ENCODE data around the gene CRACDL.

Gene CRACDL

DNA sequence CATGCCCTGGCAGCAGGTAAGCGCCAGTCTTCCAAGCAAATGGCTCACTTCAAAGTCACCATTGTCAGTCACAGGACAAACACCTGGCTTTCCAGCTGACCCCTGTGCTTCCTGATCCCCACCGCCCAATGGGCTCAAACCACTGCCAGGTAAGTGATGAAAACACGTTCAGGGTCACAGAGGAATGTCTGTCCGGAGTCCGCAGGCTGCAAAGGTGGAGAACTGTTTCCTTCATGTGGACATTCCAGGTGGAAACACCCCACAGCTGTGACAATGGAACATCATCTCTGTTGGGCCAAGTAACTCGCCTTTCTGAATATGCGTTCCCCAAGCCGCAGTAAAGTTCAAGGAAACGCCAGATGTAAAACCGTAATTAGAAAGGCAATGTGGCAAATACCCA lies 86.0 kb downstream of the CRACDL start:
- no peaks in the 10 kb centered on the region for H3K36me3 ChIP-seq (replicated peaks; ENCODE audit: low read depth, low read length)
- no peaks in the 10 kb centered on the region for H3K4me1 ChIP-seq (ENCODE audit: low read length)
- H3K9ac ChIP-seq (ENCODE audit: low read length) = no peak overlapping the region
- H3K9me3 ChIP-seq (ENCODE audit: insufficient read depth, low read length) = no peaks in the 10 kb centered on the region
- H3K27me3 ChIP-seq (ENCODE audit: low read depth, low read length) = peaks cover 5% of the 10 kb centered on the region; the same call in 1 of the 2 replicates
- no peak overlapping the region for H3K4me2 ChIP-seq (ENCODE audit: low read length)
- H3K4me3 ChIP-seq (ENCODE audit: low read length) = no peak overlapping the region
- H2AFZ ChIP-seq (ENCODE audit: low read depth, low read length) = no peak overlapping the region
- no peaks in the 10 kb centered on the region for H3K79me2 ChIP-seq (ENCODE audit: low read length)
- TF ChIP-seq, protein P1, sequence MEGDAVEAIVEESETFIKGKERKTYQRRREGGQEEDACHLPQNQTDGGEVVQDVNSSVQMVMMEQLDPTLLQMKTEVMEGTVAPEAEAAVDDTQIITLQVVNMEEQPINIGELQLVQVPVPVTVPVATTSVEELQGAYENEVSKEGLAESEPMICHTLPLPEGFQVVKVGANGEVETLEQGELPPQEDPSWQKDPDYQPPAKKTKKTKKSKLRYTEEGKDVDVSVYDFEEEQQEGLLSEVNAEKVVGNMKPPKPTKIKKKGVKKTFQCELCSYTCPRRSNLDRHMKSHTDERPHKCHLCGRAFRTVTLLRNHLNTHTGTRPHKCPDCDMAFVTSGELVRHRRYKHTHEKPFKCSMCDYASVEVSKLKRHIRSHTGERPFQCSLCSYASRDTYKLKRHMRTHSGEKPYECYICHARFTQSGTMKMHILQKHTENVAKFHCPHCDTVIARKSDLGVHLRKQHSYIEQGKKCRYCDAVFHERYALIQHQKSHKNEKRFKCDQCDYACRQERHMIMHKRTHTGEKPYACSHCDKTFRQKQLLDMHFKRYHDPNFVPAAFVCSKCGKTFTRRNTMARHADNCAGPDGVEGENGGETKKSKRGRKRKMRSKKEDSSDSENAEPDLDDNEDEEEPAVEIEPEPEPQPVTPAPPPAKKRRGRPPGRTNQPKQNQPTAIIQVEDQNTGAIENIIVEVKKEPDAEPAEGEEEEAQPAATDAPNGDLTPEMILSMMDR (IDR thresholded peaks at IDR 0.05; ENCODE audit: low read depth, low read length) = no peak
- no peak for TF ChIP-seq EZH2phosphoT487 (IDR thresholded peaks at IDR 0.05; ENCODE audit: low read depth)
- no peak overlapping the region for H3K27ac ChIP-seq (ENCODE audit: low read length)
- H4K20me1 ChIP-seq (ENCODE audit: insufficient read depth, low read length) = no peaks in the 10 kb centered on the region

DNA sequence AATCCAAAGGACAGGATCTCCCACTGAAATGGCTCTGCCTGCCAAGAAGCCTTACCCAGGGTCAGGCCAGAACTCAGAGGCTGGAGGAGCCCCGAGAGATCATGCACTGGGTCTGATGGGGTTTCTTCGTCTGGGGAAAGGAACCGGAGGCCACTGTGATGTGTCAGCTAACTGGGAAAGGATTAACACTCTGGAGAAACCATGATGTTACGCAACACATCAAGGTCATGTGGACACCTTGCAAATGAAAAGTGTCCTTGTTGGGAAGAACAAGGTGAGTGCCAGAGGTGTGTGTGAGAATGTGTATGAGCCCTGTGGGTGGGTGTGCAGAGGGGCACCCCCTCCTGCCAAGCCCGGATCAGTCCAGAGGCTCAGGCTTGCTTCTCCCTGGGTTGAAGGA lies 86.9 kb downstream of the CRACDL start:
- no peak overlapping the region for H3K4me3 ChIP-seq (ENCODE audit: low read length)
- H3K36me3 ChIP-seq (replicated peaks; ENCODE audit: low read depth, low read length) = no peaks in the 10 kb centered on the region
- peaks cover 9% of the 10 kb centered on the region for H3K27me3 ChIP-seq (ENCODE audit: low read depth, low read length)
- H2AFZ ChIP-seq (ENCODE audit: low read depth, low read length) = no peak overlapping the region
- no peaks in the 10 kb centered on the region for H3K79me2 ChIP-seq (ENCODE audit: low read length)
- no peaks in the 10 kb centered on the region for H3K9me3 ChIP-seq (ENCODE audit: insufficient read depth, low read length)
- no peak overlapping the region for H3K27ac ChIP-seq (ENCODE audit: low read length)
- H4K20me1 ChIP-seq (ENCODE audit: insufficient read depth, low read length) = no peaks in the 10 kb centered on the region
- H3K9ac ChIP-seq (ENCODE audit: low read length) = no peak overlapping the region
- H3K4me2 ChIP-seq (ENCODE audit: low read length) = no peak overlapping the region
- H3K4me1 ChIP-seq (ENCODE audit: low read length) = no peaks in the 10 kb centered on the region
- no peak for TF ChIP-seq EZH2phosphoT487 (IDR thresholded peaks at IDR 0.05; ENCODE audit: low read depth)
- TF ChIP-seq, protein P1 (IDR thresholded peaks at IDR 0.05; ENCODE audit: low read depth, low read length) = no peak

DNA sequence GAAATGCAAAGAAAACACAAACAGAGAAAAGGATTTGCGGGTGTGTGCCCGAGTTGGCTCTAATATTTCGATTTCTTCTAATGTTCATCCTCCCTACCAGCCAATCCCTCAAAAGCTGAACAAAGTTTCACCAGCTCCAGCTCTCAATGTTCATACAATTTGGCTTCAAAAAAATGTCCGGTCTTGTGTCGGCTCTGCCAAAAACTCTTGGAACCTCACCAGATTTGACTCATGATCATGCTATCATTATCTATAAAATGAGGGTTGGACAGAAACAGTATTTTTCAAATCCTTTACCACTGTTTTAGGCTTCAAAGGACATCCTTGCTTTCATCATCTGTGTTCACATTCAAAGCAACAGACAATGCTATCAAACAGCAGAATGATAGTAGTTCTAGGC lies 88.2 kb downstream of the CRACDL start:
- no peak overlapping the region for H3K4me3 ChIP-seq (ENCODE audit: low read length)
- TF ChIP-seq, protein P1 (IDR thresholded peaks at IDR 0.05; ENCODE audit: low read depth, low read length) = no peak
- no peak for TF ChIP-seq EZH2phosphoT487 (IDR thresholded peaks at IDR 0.05; ENCODE audit: low read depth)
- no peaks in the 10 kb centered on the region for H3K36me3 ChIP-seq (replicated peaks; ENCODE audit: low read depth, low read length)
- H4K20me1 ChIP-seq (ENCODE audit: insufficient read depth, low read length) = no peaks in the 10 kb centered on the region
- no peak overlapping the region for H3K9ac ChIP-seq (ENCODE audit: low read length)
- no peak overlapping the region for H2AFZ ChIP-seq (ENCODE audit: low read depth, low read length)
- no peaks in the 10 kb centered on the region for H3K4me1 ChIP-seq (ENCODE audit: low read length)
- H3K79me2 ChIP-seq (ENCODE audit: low read length) = no peaks in the 10 kb centered on the region
- no peaks in the 10 kb centered on the region for H3K9me3 ChIP-seq (ENCODE audit: insufficient read depth, low read length)
- H3K27ac ChIP-seq (ENCODE audit: low read length) = no peak overlapping the region
- H3K4me2 ChIP-seq (ENCODE audit: low read length) = no peak overlapping the region
- peaks cover 9% of the 10 kb centered on the region for H3K27me3 ChIP-seq (ENCODE audit: low read depth, low read length)

DNA sequence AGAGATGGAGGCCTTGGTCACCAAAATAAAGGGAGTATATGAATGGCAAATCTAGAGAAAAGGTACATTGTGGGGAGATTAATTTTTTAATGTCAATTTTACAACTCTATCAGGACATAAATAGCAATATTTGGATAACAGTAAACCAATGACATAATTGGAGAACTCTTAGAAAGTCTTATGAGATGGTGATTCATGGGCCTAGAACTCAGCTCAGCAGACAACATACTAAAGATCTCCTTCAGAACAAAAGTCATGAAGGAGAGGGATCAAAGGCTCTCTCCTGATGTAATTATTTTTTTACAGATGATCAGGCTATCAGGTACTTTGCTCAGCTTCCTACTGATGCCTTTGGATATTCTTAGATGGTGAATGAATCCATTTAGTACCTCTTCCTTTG lies 90.0 kb downstream of the CRACDL start:
- Histone ChIP-seq H3K4me2 (ENCODE audit: low read length) (no peak overlapping the region), H3K36me3 (replicated peaks; ENCODE audit: low read depth, low read length) (no peaks in the 10 kb centered on the region)

More for the DNA sequence above, 90.0 kb downstream of the CRACDL start:
- H3K4me1 ChIP-seq (ENCODE audit: low read length) = no peaks in the 10 kb centered on the region
- H3K27ac ChIP-seq (ENCODE audit: low read length) = no peak overlapping the region
- no peak overlapping the region for H2AFZ ChIP-seq (ENCODE audit: low read depth, low read length)
- no peak overlapping the region for H3K9ac ChIP-seq (ENCODE audit: low read length)
- TF ChIP-seq EZH2phosphoT487 (IDR thresholded peaks at IDR 0.05; ENCODE audit: low read depth) = no peak
- TF ChIP-seq, protein P1 (IDR thresholded peaks at IDR 0.05; ENCODE audit: low read depth, low read length) = no peak
- H3K27me3 ChIP-seq (ENCODE audit: low read depth, low read length) = peaks cover 22% of the 10 kb centered on the region
- no peak overlapping the region for H3K4me3 ChIP-seq (ENCODE audit: low read length)
- no peaks in the 10 kb centered on the region for H3K79me2 ChIP-seq (ENCODE audit: low read length)
- H3K9me3 ChIP-seq (ENCODE audit: insufficient read depth, low read length) = no peaks in the 10 kb centered on the region
- H4K20me1 ChIP-seq (ENCODE audit: insufficient read depth, low read length) = no peaks in the 10 kb centered on the region
